Neural cell (in vitro differentiated cells): ENCODE measurements around the gene ATP2B2. TPM values are rescaled to one million over a fixed set of nuclear protein-coding genes. Genes with fewer than 3 reads are reported as not detected.

Source experiments
- H2AFZ ChIP-seq: fragments of 200-600, 300-800 bp; sonication (generic), shearing (Covaris generic); 2 replicates; pipeline ENCODE4 v1.6.0; 2014; ENCODE audit warnings: low read depth, mild to moderate bottlenecking, antibody characterized with exemption, low read length, moderate library complexity
- H3F3A ChIP-seq: fragments of 200-600 bp; shearing (Covaris generic); 2 replicates; pipeline ENCODE4 v1.6.1; 2016; ENCODE audit warnings: mild to moderate bottlenecking, moderate library complexity, mixed read lengths, antibody characterized with exemption, low read length; ENCODE audit not compliant: insufficient read depth, poor library complexity, severe bottlenecking
- H3K27ac ChIP-seq: fragments of 200-600, 300-800 bp; sonication (generic), shearing (Covaris generic); 2 replicates; pipeline ENCODE4 v1.5.1; 2014; ENCODE audit warnings: mild to moderate bottlenecking, low read length, moderate library complexity
- H3K27me3 ChIP-seq: fragments of 300-800, 200-600 bp; sonication (generic), shearing (Covaris generic); 2 replicates; pipeline ENCODE4 v1.6.0; 2014; ENCODE audit warnings: mild to moderate bottlenecking, low read depth, low read length, moderate library complexity; ENCODE audit not compliant: insufficient read depth
- H3K36me3 ChIP-seq: fragments of 300-800, 200-600 bp; sonication (generic), shearing (Covaris generic); 2 replicates; pipeline ENCODE4 v1.5.1; 2014; ENCODE audit warnings: mild to moderate bottlenecking, antibody characterized with exemption, low read length, moderate library complexity; ENCODE audit not compliant: insufficient read depth
- H3K4me2 ChIP-seq: fragments of 300-800, 200-600 bp; sonication (generic), shearing (Covaris generic); 2 replicates; pipeline ENCODE4 v1.6.0; 2014; ENCODE audit warnings: mild to moderate bottlenecking, low read length
- H3K4me3 ChIP-seq: fragments of 300-800, 200-600 bp; sonication (generic), shearing (Covaris generic); 2 replicates; pipeline ENCODE4 v1.5.1; 2014; ENCODE audit warnings: mild to moderate bottlenecking, low read length, moderate library complexity
- H3K79me2 ChIP-seq: fragments of 200-600 bp; shearing (Covaris generic); replicated peaks from 2 replicates; pipeline ENCODE4 v1.6.0; 2014; ENCODE audit warnings: mild to moderate bottlenecking, low read length, moderate library complexity; ENCODE audit not compliant: insufficient read depth
- H3K9ac ChIP-seq: fragments of 300-800, 200-600 bp; sonication (generic), shearing (Covaris generic); 2 replicates; pipeline ENCODE4 v1.6.1; 2016; ENCODE audit warnings: mild to moderate bottlenecking, low read length, mixed read lengths
- H3K9me2 ChIP-seq: fragments of 200-600 bp; shearing (Covaris generic); 2 replicates; pipeline ENCODE4 v1.6.1; 2016; ENCODE audit warnings: mild to moderate bottlenecking, low read length, mixed read lengths; ENCODE audit not compliant: insufficient read depth
- H3K9me3 ChIP-seq: fragments of 200-600, 300-800 bp; sonication (generic), shearing (Covaris generic); 2 replicates; pipeline ENCODE4 v1.6.1; 2016; ENCODE audit warnings: mild to moderate bottlenecking, mixed run types, low read length, moderate library complexity, mixed read lengths
- H4K20me1 ChIP-seq: fragments of 200-600 bp; shearing (Covaris generic); 2 replicates; pipeline ENCODE4 v1.6.1; 2016; ENCODE audit warnings: mild to moderate bottlenecking, mixed run types; ENCODE audit not compliant: insufficient read depth
- EP300 ChIP-seq: fragments of 450-650 bp; conservative IDR thresholded peaks from 2 replicates; pipeline ENCODE4 v1.6.1; 2014; ENCODE audit warnings: antibody characterized with exemption, mild to moderate bottlenecking, moderate library complexity; ENCODE audit not compliant: poor library complexity, severe bottlenecking
- EZH2 ChIP-seq: fragments of 200-600, 300-800 bp; shearing (Covaris generic), sonication (generic); IDR thresholded peaks from 2 replicates; pipeline ENCODE4 v1.6.1; 2014; ENCODE audit warnings: antibody characterized with exemption, low read length, borderline replicate concordance, mild to moderate bottlenecking; ENCODE audit not compliant: insufficient read depth, poor library complexity, severe bottlenecking
- MXI1 ChIP-seq: fragments of 450-650 bp; conservative IDR thresholded peaks from 2 replicates; pipeline ENCODE4 v1.6.1; 2014; ENCODE audit warnings: antibody characterized with exemption, mild to moderate bottlenecking; ENCODE audit not compliant: poor library complexity, severe bottlenecking
- POLR2AphosphoS5 ChIP-seq: IDR thresholded peaks from 2 replicates; pipeline ENCODE4 v1.6.1; 2012
- RAD21 ChIP-seq: fragments of 450-650 bp; conservative IDR thresholded peaks from 2 replicates; pipeline ENCODE4 v1.6.1; 2014; ENCODE audit warnings: antibody characterized with exemption, mild to moderate bottlenecking, moderate library complexity
- SMC3 ChIP-seq: fragments of 450-650 bp; conservative IDR thresholded peaks from 2 replicates; pipeline ENCODE4 v1.6.1; 2014; ENCODE audit warnings: antibody characterized with exemption, mild to moderate bottlenecking, moderate library complexity; ENCODE audit not compliant: poor library complexity
- TAF1 ChIP-seq: IDR thresholded peaks from 2 replicates; pipeline ENCODE4 v1.6.1; 2012; ENCODE audit warnings: low read depth
- polyA plus RNA-seq: library from polyadenylated mRNA; depleted of rRNA; stranded (reverse); fragments of >200 nt; gene quantifications from 2 replicates; pipeline ENCODE4 v1.2.3, GENCODE V29; 2014
- TF ChIP-seq, protein P1 (sequence below): fragments of 450-650 bp; IDR thresholded peaks from 2 replicates; pipeline ENCODE4 v1.5.1; 2014; ENCODE audit warnings: antibody characterized with exemption, mild to moderate bottlenecking, moderate library complexity; ENCODE audit not compliant: poor library complexity, severe bottlenecking
- TF ChIP-seq, protein P2 (sequence below): IDR thresholded peaks from 2 replicates; pipeline ENCODE4 v1.6.1; 2012; ENCODE audit warnings: borderline replicate concordance

The ATP2B2 gene
- polyA plus RNA-seq, 1 donor from 2014 or later = 8.3 TPM

DNA sequence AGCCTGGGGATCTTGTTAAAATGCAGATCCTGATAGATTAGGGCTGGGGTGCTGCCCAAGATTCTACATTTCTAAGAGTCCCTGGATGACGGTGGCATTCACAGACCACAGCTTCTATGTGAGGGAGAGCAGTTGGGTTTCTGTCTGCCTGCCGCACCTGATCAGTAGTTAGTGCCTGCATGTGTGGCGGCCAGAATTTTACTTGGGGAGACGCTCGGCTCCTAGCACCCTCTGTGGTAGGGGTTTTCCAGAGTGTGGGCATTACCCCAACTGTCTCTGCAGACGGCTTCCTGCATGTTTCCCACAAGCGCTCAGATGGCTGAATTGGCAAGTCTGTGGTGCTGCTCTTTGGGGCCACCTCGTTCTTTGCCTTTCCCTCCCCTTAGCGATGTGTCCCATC, 220.9 kb downstream of the ATP2B2 start:
- no peaks in the 10 kb centered on the region for H4K20me1 ChIP-seq
- TF ChIP-seq, protein P1, sequence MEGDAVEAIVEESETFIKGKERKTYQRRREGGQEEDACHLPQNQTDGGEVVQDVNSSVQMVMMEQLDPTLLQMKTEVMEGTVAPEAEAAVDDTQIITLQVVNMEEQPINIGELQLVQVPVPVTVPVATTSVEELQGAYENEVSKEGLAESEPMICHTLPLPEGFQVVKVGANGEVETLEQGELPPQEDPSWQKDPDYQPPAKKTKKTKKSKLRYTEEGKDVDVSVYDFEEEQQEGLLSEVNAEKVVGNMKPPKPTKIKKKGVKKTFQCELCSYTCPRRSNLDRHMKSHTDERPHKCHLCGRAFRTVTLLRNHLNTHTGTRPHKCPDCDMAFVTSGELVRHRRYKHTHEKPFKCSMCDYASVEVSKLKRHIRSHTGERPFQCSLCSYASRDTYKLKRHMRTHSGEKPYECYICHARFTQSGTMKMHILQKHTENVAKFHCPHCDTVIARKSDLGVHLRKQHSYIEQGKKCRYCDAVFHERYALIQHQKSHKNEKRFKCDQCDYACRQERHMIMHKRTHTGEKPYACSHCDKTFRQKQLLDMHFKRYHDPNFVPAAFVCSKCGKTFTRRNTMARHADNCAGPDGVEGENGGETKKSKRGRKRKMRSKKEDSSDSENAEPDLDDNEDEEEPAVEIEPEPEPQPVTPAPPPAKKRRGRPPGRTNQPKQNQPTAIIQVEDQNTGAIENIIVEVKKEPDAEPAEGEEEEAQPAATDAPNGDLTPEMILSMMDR = no peak
- no peak for TF ChIP-seq EZH2
- TF ChIP-seq SMC3 = no peak
- TF ChIP-seq, protein P2, sequence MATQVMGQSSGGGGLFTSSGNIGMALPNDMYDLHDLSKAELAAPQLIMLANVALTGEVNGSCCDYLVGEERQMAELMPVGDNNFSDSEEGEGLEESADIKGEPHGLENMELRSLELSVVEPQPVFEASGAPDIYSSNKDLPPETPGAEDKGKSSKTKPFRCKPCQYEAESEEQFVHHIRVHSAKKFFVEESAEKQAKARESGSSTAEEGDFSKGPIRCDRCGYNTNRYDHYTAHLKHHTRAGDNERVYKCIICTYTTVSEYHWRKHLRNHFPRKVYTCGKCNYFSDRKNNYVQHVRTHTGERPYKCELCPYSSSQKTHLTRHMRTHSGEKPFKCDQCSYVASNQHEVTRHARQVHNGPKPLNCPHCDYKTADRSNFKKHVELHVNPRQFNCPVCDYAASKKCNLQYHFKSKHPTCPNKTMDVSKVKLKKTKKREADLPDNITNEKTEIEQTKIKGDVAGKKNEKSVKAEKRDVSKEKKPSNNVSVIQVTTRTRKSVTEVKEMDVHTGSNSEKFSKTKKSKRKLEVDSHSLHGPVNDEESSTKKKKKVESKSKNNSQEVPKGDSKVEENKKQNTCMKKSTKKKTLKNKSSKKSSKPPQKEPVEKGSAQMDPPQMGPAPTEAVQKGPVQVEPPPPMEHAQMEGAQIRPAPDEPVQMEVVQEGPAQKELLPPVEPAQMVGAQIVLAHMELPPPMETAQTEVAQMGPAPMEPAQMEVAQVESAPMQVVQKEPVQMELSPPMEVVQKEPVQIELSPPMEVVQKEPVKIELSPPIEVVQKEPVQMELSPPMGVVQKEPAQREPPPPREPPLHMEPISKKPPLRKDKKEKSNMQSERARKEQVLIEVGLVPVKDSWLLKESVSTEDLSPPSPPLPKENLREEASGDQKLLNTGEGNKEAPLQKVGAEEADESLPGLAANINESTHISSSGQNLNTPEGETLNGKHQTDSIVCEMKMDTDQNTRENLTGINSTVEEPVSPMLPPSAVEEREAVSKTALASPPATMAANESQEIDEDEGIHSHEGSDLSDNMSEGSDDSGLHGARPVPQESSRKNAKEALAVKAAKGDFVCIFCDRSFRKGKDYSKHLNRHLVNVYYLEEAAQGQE = no peak
- no peak for TF ChIP-seq TAF1
- no peak for TF ChIP-seq POLR2AphosphoS5
- no peak for TF ChIP-seq MXI1
- TF ChIP-seq RAD21 = no peak
- no peak for TF ChIP-seq EP300
- no peak overlapping the region for H2AFZ ChIP-seq
- no peaks in the 10 kb centered on the region for H3K9me2 ChIP-seq
- no peaks in the 10 kb centered on the region for H3K79me2 ChIP-seq
- no peaks in the 10 kb centered on the region for H3K9me3 ChIP-seq
- no peak overlapping the region for H3K4me2 ChIP-seq
- no peaks in the 10 kb centered on the region for H3K27me3 ChIP-seq
- H3K36me3 ChIP-seq = no peaks in the 10 kb centered on the region
- no peak overlapping the region for H3K4me3 ChIP-seq
- no peak overlapping the region for H3K27ac ChIP-seq
- H3K9ac ChIP-seq = no peak overlapping the region
- no peaks in the 10 kb centered on the region for H3F3A ChIP-seq

DNA sequence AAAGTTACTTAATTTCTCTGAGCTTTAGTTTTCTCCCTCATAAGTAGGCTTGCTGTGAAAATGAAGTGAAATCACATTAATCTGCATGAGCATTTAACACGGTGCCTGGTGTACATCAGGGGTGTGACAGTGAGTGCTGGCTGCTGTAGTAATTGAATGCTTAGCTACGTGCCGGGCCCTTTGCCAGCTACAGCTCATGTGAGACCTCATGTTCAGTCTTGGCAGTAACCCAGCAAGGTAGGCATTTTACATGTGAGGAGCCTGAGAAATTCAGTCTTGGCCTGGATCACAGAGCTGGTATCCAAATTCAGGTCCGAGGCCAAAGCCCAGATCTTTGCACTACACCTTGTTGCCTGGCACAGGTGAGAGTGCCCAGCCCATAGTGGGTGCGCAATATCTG, 221.7 kb downstream of the ATP2B2 start:
- no peak overlapping the region for H3K4me3 ChIP-seq
- H3F3A ChIP-seq = no peaks in the 10 kb centered on the region
- H3K27ac ChIP-seq = no peak overlapping the region
- H4K20me1 ChIP-seq = no peaks in the 10 kb centered on the region
- TF ChIP-seq MXI1 = no peak
- TF ChIP-seq EP300 = no peak
- TF ChIP-seq EZH2 = no peak
- TF ChIP-seq SMC3 = no peak
- no peak for TF ChIP-seq POLR2AphosphoS5
- TF ChIP-seq, protein P2 = no peak
- no peak for TF ChIP-seq TAF1
- TF ChIP-seq, protein P1 = no peak
- no peak for TF ChIP-seq RAD21
- H3K36me3 ChIP-seq = no peaks in the 10 kb centered on the region
- no peak overlapping the region for H2AFZ ChIP-seq
- H3K27me3 ChIP-seq = no peaks in the 10 kb centered on the region
- no peak overlapping the region for H3K9ac ChIP-seq
- no peaks in the 10 kb centered on the region for H3K79me2 ChIP-seq
- H3K9me3 ChIP-seq = no peaks in the 10 kb centered on the region
- no peak overlapping the region for H3K4me2 ChIP-seq
- H3K9me2 ChIP-seq = no peaks in the 10 kb centered on the region
